ENCODE measurements around the gene MMP1. TPM values are rescaled to one million over a fixed set of nuclear protein-coding genes. Genes with fewer than 3 reads are reported as not detected.
"Not testable (repeated sequence)": the region's sequence is repeated elsewhere in the genome, so short reads cannot be mapped to it uniquely, and the experiment has no call there.

Gene MMP1
- total RNA-seq, 1 donor from 2014 or later: 4.1 TPM

DNA sequence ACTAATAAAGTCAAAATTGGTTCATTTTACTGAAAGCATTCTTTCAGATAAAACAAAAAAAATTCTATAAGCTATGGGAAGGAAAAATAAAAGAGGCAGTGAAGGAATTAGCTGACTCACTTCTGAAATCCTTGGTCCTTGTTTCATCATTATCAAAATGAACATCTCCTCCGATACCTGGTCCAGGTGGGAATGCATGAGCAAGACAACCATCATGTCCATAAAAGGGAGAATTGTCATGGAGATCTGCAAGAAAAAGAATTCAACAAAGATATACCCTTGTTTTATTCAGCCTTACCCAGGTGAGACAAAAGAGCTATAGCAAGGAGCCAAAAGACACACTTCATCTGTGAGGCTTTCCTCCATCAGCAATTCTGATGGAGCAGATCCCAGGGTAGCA is 44.7 kb downstream of the MMP1 start:
- peaks cover 7% of the 10 kb centered on the region for H3K4me1 Mint-ChIP-seq (ENCODE audit: low read depth)
- DNase-seq (ENCODE audit: low spot score): no peak
- no peaks in the 10 kb centered on the region for H3K27me3 Mint-ChIP-seq (ENCODE audit: low read depth)
- TF ChIP-seq, protein P1, sequence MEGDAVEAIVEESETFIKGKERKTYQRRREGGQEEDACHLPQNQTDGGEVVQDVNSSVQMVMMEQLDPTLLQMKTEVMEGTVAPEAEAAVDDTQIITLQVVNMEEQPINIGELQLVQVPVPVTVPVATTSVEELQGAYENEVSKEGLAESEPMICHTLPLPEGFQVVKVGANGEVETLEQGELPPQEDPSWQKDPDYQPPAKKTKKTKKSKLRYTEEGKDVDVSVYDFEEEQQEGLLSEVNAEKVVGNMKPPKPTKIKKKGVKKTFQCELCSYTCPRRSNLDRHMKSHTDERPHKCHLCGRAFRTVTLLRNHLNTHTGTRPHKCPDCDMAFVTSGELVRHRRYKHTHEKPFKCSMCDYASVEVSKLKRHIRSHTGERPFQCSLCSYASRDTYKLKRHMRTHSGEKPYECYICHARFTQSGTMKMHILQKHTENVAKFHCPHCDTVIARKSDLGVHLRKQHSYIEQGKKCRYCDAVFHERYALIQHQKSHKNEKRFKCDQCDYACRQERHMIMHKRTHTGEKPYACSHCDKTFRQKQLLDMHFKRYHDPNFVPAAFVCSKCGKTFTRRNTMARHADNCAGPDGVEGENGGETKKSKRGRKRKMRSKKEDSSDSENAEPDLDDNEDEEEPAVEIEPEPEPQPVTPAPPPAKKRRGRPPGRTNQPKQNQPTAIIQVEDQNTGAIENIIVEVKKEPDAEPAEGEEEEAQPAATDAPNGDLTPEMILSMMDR (IDR thresholded peaks at IDR 0.05): no peak
- H3K36me3 Mint-ChIP-seq (ENCODE audit: low read depth): peaks cover 4% of the 10 kb centered on the region
- peaks cover 12% of the 10 kb centered on the region for H3K9me3 Mint-ChIP-seq (ENCODE audit: low read depth)
- no peak overlapping the region for H3K27ac Mint-ChIP-seq (ENCODE audit: unreplicated experiment)
- no peak overlapping the region for H3K4me3 Mint-ChIP-seq (ENCODE audit: unreplicated experiment)

DNA sequence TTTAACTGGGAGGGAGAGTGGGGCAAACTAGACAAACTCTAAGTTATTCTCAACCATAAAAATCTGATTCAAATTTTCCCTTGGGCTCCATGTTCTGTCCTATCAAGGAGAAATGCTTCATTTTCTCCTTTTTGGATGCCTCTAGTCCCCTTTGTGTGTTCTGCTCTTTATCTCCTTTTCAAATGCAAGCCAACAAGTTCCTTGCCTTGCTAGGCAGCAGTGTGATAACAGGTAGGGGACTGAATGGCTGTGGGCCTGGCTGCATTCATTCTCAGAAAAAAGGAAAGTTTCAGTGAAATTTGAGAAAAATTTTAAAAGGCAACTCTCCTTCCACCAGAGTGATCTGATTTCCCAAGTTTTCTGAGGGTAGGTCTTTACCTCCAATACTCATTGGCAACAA is 46.3 kb downstream of the MMP1 start:
- TF ChIP-seq, protein P1 (IDR thresholded peaks at IDR 0.05): no peak

DNA sequence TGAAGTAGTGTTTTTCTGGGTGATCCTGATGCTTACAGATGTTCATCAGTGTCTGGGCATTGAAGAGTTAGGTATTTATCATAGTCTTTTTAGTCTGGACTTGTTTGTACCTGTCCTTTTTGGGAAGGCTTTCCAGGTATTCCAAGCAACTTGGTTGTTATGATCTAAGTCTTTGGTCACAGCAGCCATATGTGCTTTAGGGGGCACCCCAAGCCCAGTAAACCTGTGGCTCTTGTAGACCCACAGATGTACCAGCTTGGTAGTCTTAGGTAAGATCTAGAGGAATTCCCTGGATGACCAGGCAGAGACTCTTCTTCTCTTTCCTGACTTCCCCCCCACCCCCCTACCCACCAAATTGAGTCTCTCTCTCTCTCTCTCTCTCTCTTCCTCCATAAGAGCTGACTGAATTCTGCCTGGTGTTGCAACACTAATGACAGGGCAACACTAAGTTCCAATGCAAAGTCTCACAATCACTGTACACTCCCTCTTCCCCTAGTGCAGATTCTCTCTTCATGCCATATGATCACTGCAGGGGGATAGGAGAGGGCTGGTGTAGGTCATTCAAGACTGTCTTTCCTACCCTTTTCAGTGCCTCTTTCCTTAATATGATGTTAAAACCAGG is 48.7 kb downstream of the MMP1 start:
- TF ChIP-seq, protein P1 (IDR thresholded peaks at IDR 0.05): no peak
- Mint-ChIP-seq H3K27ac (ENCODE audit: unreplicated experiment) (no peak overlapping the region), H3K9me3 (ENCODE audit: low read depth) (peaks cover 26% of the 10 kb centered on the region), H3K36me3 (ENCODE audit: low read depth) (peaks cover 10% of the 10 kb centered on the region), H3K27me3 (ENCODE audit: low read depth) (no peaks in the 10 kb centered on the region), H3K4me1 (ENCODE audit: low read depth) (peaks cover 5% of the 10 kb centered on the region), H3K4me3 (ENCODE audit: unreplicated experiment) (no peak overlapping the region)
- no peak for DNase-seq (ENCODE audit: low spot score)

More for the DNA sequence above, 46.3 kb downstream of the MMP1 start:
- no peak for DNase-seq (ENCODE audit: low spot score)
- Mint-ChIP-seq H3K27me3 (ENCODE audit: low read depth) (no peaks in the 10 kb centered on the region), H3K4me1 (ENCODE audit: low read depth) (peaks cover 5% of the 10 kb centered on the region), H3K9me3 (ENCODE audit: low read depth) (peaks cover 22% of the 10 kb centered on the region), H3K4me3 (ENCODE audit: unreplicated experiment) (no peak overlapping the region), H3K36me3 (ENCODE audit: low read depth) (peaks cover 8% of the 10 kb centered on the region), H3K27ac (ENCODE audit: unreplicated experiment) (no peak overlapping the region)

DNA sequence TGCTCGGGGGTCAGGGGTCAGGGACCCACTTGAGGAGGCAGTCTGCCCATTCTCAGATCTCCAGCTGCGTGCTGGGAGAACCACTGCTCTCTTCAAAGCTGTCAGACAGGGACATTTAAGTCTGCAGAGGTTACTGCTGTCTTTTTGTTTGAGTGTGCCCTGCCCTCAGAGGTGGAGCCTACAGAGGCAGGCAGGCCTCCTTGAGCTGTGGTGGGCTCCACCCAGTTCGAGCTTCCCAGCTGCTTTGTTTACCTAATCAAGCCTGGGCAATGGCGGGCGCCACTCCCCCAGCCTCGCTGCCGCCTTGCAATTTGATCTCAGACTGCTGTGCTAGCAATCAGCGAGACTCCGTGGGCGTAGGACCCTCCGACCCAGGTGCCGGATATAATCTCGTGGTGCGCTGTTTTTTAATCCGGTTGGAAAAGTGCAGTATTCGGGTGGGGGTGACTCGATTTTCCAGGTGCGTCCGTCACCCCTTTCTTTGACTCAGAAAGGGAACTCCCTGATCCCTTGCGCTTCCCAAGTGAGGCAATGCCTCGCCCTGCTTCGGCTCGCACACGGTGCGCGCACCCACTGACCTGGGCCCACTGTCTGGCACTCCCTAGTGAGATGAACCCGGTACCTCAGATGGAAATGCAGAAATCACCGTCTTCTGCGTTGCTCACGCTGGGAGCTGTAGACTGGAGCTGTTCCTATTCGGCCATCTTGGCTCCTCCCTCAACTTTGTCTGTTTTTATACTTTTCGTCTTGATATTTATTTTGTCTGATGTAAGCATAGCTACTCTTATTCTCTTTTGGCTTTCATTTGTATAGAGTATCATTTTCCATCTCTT is 51.0 kb downstream of the MMP1 start:
- not testable (repeated sequence) for DNase-seq (ENCODE audit: low spot score); H3K27me3 Mint-ChIP-seq (ENCODE audit: low read depth); H3K36me3 Mint-ChIP-seq (ENCODE audit: low read depth); H3K4me1 Mint-ChIP-seq (ENCODE audit: low read depth)
- peaks cover 26% of the 10 kb centered on the region for H3K9me3 Mint-ChIP-seq (ENCODE audit: low read depth)
- peak overlapping the region; percentile 12 for H3K27ac Mint-ChIP-seq (ENCODE audit: unreplicated experiment)
- H3K4me3 Mint-ChIP-seq (ENCODE audit: unreplicated experiment): peak overlapping the region; percentile 65

Other genes with a start within 250 kb of the MMP1 start
- not detected in 3 replicates for gene MMP20, start 172.8 kb downstream of the MMP1 start, total RNA-seq
- gene MMP27, start 92.4 kb downstream of the MMP1 start, total RNA-seq: not detected in 3 replicates
- gene MMP8, start 73.2 kb downstream of the MMP1 start, total RNA-seq: not detected in 3 replicates
- gene MMP10, start 17.5 kb downstream of the MMP1 start, total RNA-seq: 0.15 to 0.26 TPM in 2 of 3 replicates, not detected in the other
- not detected in 3 replicates for gene MMP3, start 45.4 kb upstream of the MMP1 start, total RNA-seq
- gene MMP12, start 76.8 kb upstream of the MMP1 start, total RNA-seq: 0.17 to 0.18 TPM in 2 of 3 replicates, not detected in the other
- gene MMP13, start 157.6 kb upstream of the MMP1 start, total RNA-seq: 0.60 to 7.2 TPM (median 6.5 TPM) in 3 replicates

Measured in chondrocyte (in vitro differentiated cells).